GM21529 (cell line): ENCODE measurements around the gene PBOV1.

ENCODE experiments used
- ATAC-seq: cut with Tn5 transposase; IDR thresholded peaks from one replicate; pipeline ENCODE4 v1.9.1; 2021; ENCODE audit not compliant: unreplicated experiment

PBOV1 gene

GRCh38 chr6:138205437-138206094, 12.7 kb downstream of the PBOV1 start:
- no peak for ATAC-seq

- ATAC-seq: no peak
Measured at GRCh38 chr6:138204792-138205384, 13.4 kb downstream of the PBOV1 start.

GRCh38 chr6:138204303-138204702, 14.0 kb downstream of the PBOV1 start:
- no peak for ATAC-seq

- no peak for ATAC-seq
Measured at GRCh38 chr6:138203315-138203714, 15.0 kb downstream of the PBOV1 start.

- no peak for ATAC-seq
Measured at GRCh38 chr6:138201836-138202235, 16.5 kb downstream of the PBOV1 start.

- no peak for ATAC-seq
Measured at GRCh38 chr6:138198430-138199091, 19.7 kb downstream of the PBOV1 start.

GRCh38 chr6:138197570-138197969, 20.7 kb downstream of the PBOV1 start:
- no peak for ATAC-seq

GRCh38 chr6:138196122-138196738, 22.1 kb downstream of the PBOV1 start:
- no peak for ATAC-seq

- no peak for ATAC-seq
Measured at GRCh38 chr6:138194287-138194686, 24.0 kb downstream of the PBOV1 start.

GRCh38 chr6:138188278-138188941, 29.9 kb downstream of the PBOV1 start:
- no peak for ATAC-seq

- ATAC-seq: no peak
Measured at GRCh38 chr6:138187156-138187555, 31.1 kb downstream of the PBOV1 start.

- no peak for ATAC-seq
Measured at GRCh38 chr6:138184230-138184629, 34.1 kb downstream of the PBOV1 start.

GRCh38 chr6:138183790-138184134, 34.5 kb downstream of the PBOV1 start:
- ATAC-seq: no peak

- ATAC-seq: no peak
Measured at GRCh38 chr6:138182939-138183789, 35.1 kb downstream of the PBOV1 start.

- no peak for ATAC-seq
Measured at GRCh38 chr6:138176652-138177232, 41.5 kb downstream of the PBOV1 start.

- no peak for ATAC-seq
Measured at GRCh38 chr6:138175596-138175995, 42.7 kb downstream of the PBOV1 start.
